Astrocyte (in vitro differentiated cells and primary cell): ENCODE measurements around the gene GLRX5. TPM values are rescaled to one million over a fixed set of nuclear protein-coding genes. Genes with fewer than 3 reads are reported as not detected.

Source experiments
- DNase-seq: peaks from one replicate; pipeline ENCODE4 v3.0.0-alpha.2; 2010; ENCODE audit warnings: low read depth
- FAIRE-seq: peaks from 2 replicates; lab custom pipeline; 2011; peaks lifted over from hg19 to GRCh38; lab: Jason Lieb, UNC
- H2AFZ ChIP-seq: 2 replicates; pipeline ENCODE4 v1.6.0; 2012; ENCODE audit warnings: low read depth, low read length, inconsistent platforms
- H3K27ac ChIP-seq: 2 replicates; pipeline ENCODE4 v1.5.1; 2011; ENCODE audit warnings: low read depth, low read length, inconsistent platforms
- H3K27me3 ChIP-seq: 2 replicates; pipeline ENCODE4 v1.6.0; 2011; ENCODE audit warnings: low read length, inconsistent platforms; ENCODE audit not compliant: insufficient read depth
- H3K36me3 ChIP-seq: 2 replicates; pipeline ENCODE4 v1.5.1; 2011; ENCODE audit warnings: low read length, inconsistent platforms; ENCODE audit not compliant: insufficient read depth
- H3K4me1 ChIP-seq: 2 replicates; pipeline ENCODE4 v1.5.1; 2011; ENCODE audit warnings: low read length, inconsistent platforms; ENCODE audit not compliant: insufficient read depth
- H3K4me2 ChIP-seq: 2 replicates; pipeline ENCODE4 v1.6.0; 2012; ENCODE audit warnings: low read length, inconsistent platforms
- H3K4me3 ChIP-seq: 2 replicates; pipeline ENCODE4 v1.5.1; 2011; ENCODE audit warnings: low read depth, mild to moderate bottlenecking, low read length, inconsistent platforms; ENCODE audit not compliant: insufficient read depth
- H3K79me2 ChIP-seq: 2 replicates; pipeline ENCODE4 v1.6.0; 2012; ENCODE audit warnings: mild to moderate bottlenecking, low read length, inconsistent platforms; ENCODE audit not compliant: insufficient read depth
- H3K9ac ChIP-seq: 2 replicates; pipeline ENCODE4 v1.6.0; 2012; ENCODE audit warnings: mild to moderate bottlenecking, low read length, inconsistent platforms
- H3K9me3 ChIP-seq: 2 replicates; pipeline ENCODE4 v1.5.1; 2012; ENCODE audit warnings: low read depth, mild to moderate bottlenecking, low read length, inconsistent platforms; ENCODE audit not compliant: insufficient read depth
- H4K20me1 ChIP-seq: 2 replicates; pipeline ENCODE4 v1.6.0; 2012; ENCODE audit warnings: low read length, inconsistent platforms; ENCODE audit not compliant: insufficient read depth
- H3K27ac Mint-ChIP-seq: one replicate; pipeline ENCODE4 v1.8.0; 2021; ENCODE audit warnings: mild to moderate bottlenecking, mixed read lengths; ENCODE audit not compliant: unreplicated experiment
- H3K27me3 Mint-ChIP-seq: one replicate; pipeline ENCODE4 v1.8.0; 2021; ENCODE audit warnings: low read depth, mixed read lengths; ENCODE audit not compliant: unreplicated experiment
- H3K36me3 Mint-ChIP-seq: one replicate; pipeline ENCODE4 v1.8.0; 2021; ENCODE audit warnings: low read depth, mixed read lengths; ENCODE audit not compliant: unreplicated experiment
- H3K4me1 Mint-ChIP-seq: one replicate; pipeline ENCODE4 v1.8.0; 2021; ENCODE audit warnings: low read depth, mixed read lengths; ENCODE audit not compliant: unreplicated experiment
- H3K4me3 Mint-ChIP-seq: one replicate; pipeline ENCODE4 v1.8.0; 2021; ENCODE audit warnings: mild to moderate bottlenecking, moderate library complexity, mixed read lengths; ENCODE audit not compliant: unreplicated experiment
- H3K9me3 Mint-ChIP-seq: one replicate; pipeline ENCODE4 v1.8.0; 2021; ENCODE audit warnings: mild to moderate bottlenecking, mixed read lengths; ENCODE audit not compliant: unreplicated experiment
- CTCF ChIP-seq: IDR thresholded peaks from 2 replicates; pipeline ENCODE4 v1.5.1; 2011; ENCODE audit warnings: low read depth, mild to moderate bottlenecking, inconsistent platforms, low read length, moderate library complexity; ENCODE audit not compliant: insufficient read depth
- EZH2 ChIP-seq: IDR thresholded peaks from 2 replicates; pipeline ENCODE4 v1.6.1; 2012; ENCODE audit warnings: mild to moderate bottlenecking, low read length, inconsistent platforms; ENCODE audit not compliant: insufficient read depth
- total RNA-seq: library from RNA; stranded (reverse); gene quantifications from 2 replicates; pipeline ENCODE4 v1.2.1, GENCODE V29; 2021

The GLRX5 gene
- total RNA-seq, 1 donor from 2014 or later: 50.5 TPM

- TF ChIP-seq CTCF (no peak), EZH2 (no peak)
- Histone ChIP-seq H3K9ac (no peak overlapping the region), H4K20me1 (no peaks in the 10 kb centered on the region), H3K4me3 (no peak overlapping the region), H3K27ac (no peak overlapping the region), H3K4me2 (no peak overlapping the region), H3K9me3 (no peaks in the 10 kb centered on the region), H3K4me1 (peaks cover 33% of the 10 kb centered on the region), H2AFZ (no peak overlapping the region), H3K79me2 (no peaks in the 10 kb centered on the region), H3K36me3 (no peaks in the 10 kb centered on the region), H3K27me3 (no peaks in the 10 kb centered on the region)
- H3K27ac Mint-ChIP-seq: no peak overlapping the region
- H3K27me3 Mint-ChIP-seq: peaks cover 12% of the 10 kb centered on the region
- DNase-seq: no peak
- H3K4me3 Mint-ChIP-seq: no peak overlapping the region
- H3K9me3 Mint-ChIP-seq: no peaks in the 10 kb centered on the region
- no peaks in the 10 kb centered on the region for H3K36me3 Mint-ChIP-seq
- peaks cover 20% of the 10 kb centered on the region for H3K4me1 Mint-ChIP-seq
- no peak for FAIRE-seq
These were observed 24.0 kb upstream of the GLRX5 start for GRCh38 chr14:95510804-95511203.

GRCh38 chr14:95511687-95512086, 23.2 kb upstream of the GLRX5 start:
- Mint-ChIP-seq H3K9me3 (no peaks in the 10 kb centered on the region), H3K27ac (no peak overlapping the region), H3K4me1 (peaks cover 22% of the 10 kb centered on the region), H3K4me3 (no peak overlapping the region), H3K27me3 (peaks cover 12% of the 10 kb centered on the region), H3K36me3 (no peaks in the 10 kb centered on the region)
- Histone ChIP-seq H3K79me2 (no peaks in the 10 kb centered on the region), H3K4me3 (no peak overlapping the region), H3K9me3 (no peaks in the 10 kb centered on the region), H3K9ac (no peak overlapping the region), H3K36me3 (no peaks in the 10 kb centered on the region), H3K27ac (no peak overlapping the region), H2AFZ (no peak overlapping the region), H3K27me3 (no peaks in the 10 kb centered on the region), H3K4me2 (no peak overlapping the region), H3K4me1 (peaks cover 36% of the 10 kb centered on the region), H4K20me1 (no peaks in the 10 kb centered on the region)
- TF ChIP-seq CTCF (no peak), EZH2 (no peak)
- DNase-seq (no peak), FAIRE-seq (no peak)

- Histone ChIP-seq H3K27ac (no peak overlapping the region), H3K9me3 (no peaks in the 10 kb centered on the region), H3K27me3 (no peaks in the 10 kb centered on the region), H4K20me1 (no peaks in the 10 kb centered on the region), H3K36me3 (no peaks in the 10 kb centered on the region), H3K4me3 (no peak overlapping the region), H3K4me2 (no peak overlapping the region), H3K79me2 (no peaks in the 10 kb centered on the region), H2AFZ (no peak overlapping the region), H3K9ac (no peak overlapping the region), H3K4me1 (peaks cover 31% of the 10 kb centered on the region)
- H3K4me1 Mint-ChIP-seq: peaks cover 21% of the 10 kb centered on the region
- H3K36me3 Mint-ChIP-seq: no peaks in the 10 kb centered on the region
- H3K27me3 Mint-ChIP-seq: peaks cover 12% of the 10 kb centered on the region
- no peak for DNase-seq
- H3K4me3 Mint-ChIP-seq: no peak overlapping the region
- TF ChIP-seq CTCF (no peak), EZH2 (no peak)
- no peak for FAIRE-seq
- H3K9me3 Mint-ChIP-seq: peaks cover 2% of the 10 kb centered on the region
- H3K27ac Mint-ChIP-seq: no peak overlapping the region
These were observed 21.6 kb upstream of the GLRX5 start for GRCh38 chr14:95513291-95513690.
